ENCODE measurements around the gene GLI3.
A peak's percentile ranks its signal among the peaks of the same experiment; 100 is the strongest.

The GLI3 gene

DNA sequence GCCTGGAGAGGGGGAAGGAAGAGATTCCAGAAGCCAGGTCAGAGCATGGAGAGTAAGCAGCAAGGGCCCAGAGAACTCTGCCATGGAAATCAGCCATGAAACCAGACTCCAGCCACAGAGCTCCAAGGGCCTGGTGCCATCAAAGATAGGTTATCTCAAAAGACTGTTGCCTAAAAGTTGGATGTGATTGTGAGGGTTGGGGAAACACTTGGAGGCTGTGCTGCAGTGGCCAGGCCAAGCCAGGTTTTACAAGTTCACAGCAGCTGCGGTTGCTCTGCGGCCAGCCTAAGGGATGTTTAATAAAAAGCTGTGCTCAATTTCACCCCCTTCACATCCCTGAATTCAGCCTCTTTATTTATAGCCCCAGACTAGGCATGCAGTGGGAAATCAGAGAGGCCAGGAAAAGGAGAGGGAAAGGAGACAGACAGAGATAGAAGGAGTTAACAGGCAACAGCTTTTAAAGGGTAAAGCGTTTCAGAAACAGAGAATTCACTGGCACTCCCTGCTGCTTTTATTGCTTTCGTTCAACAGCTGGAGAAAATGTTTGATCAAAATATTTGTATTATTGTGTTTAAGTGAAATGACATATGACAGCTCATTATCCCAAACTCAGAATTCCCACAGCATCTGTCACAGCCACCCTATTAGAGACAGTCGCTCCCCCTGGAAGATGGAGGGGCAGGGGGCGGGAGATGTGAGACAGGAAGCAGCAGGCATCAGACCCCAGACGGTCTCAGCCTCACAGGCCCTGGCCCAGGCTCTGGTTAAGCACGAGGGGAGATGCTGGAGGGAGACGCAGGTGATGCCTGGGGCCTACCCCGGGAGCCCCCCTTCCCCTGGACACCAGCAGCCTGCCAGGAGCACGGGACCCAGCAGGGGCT is 140.1 kb downstream of the GLI3 start:
- peak; percentile 74 for DNase-seq (ENCODE audit: low read depth)
- H3K4me3 ChIP-seq (ENCODE audit: low read length), result no peak overlapping the region
- no peak for TF ChIP-seq CTCF (conservative IDR thresholded peaks at IDR 0.05; ENCODE audit: low read length)

- no peak overlapping the region for H3K4me3 ChIP-seq (ENCODE audit: low read length)
- no peak for DNase-seq (ENCODE audit: low read depth)
- no peak for TF ChIP-seq CTCF (conservative IDR thresholded peaks at IDR 0.05; ENCODE audit: low read length)
Observed at GRCh38 chr7:42096268-42096667, 140.7 kb downstream of the GLI3 start.

- no peak for TF ChIP-seq CTCF (conservative IDR thresholded peaks at IDR 0.05; ENCODE audit: low read length)
- DNase-seq (ENCODE audit: low read depth), result no peak
- no peak overlapping the region for H3K4me3 ChIP-seq (ENCODE audit: low read length)
Observed at GRCh38 chr7:42095791-42096190, 141.2 kb downstream of the GLI3 start.

- TF ChIP-seq CTCF (conservative IDR thresholded peaks at IDR 0.05; ENCODE audit: low read length), result no peak
- peak; percentile 27 for DNase-seq (ENCODE audit: low read depth)
Observed at GRCh38 chr7:42093349-42093905, 143.6 kb downstream of the GLI3 start.

GRCh38 chr7:42091461-42092291 is 145.3 kb downstream of the GLI3 start:
- H3K4me3 ChIP-seq (ENCODE audit: low read length), result no peak overlapping the region
- no peak for TF ChIP-seq CTCF (conservative IDR thresholded peaks at IDR 0.05; ENCODE audit: low read length)
- DNase-seq (ENCODE audit: low read depth), result no peak

More at GRCh38 chr7:42093349-42093905, 143.6 kb downstream of the GLI3 start:
- H3K4me3 ChIP-seq (ENCODE audit: low read length), result no peak overlapping the region

DNA sequence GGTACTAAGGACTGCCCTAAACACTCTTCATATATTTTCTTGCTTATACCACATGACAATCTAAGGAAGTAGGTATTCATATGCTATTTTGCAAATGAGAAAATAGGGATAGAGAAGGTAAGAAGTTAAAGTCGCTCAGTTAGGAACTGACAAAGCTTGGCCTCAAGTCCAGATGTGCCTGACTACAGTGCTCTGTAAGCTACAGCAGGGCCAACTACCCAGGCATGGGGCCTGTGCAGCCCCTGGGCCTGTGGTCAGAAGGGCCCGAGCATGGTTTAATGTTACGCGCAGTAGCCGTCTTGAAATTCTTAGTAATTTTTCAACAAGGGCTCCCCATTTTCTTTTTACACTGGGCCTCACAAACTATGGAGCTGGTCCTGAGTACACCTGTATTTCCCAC is 146.2 kb downstream of the GLI3 start:
- no peak for TF ChIP-seq CTCF (conservative IDR thresholded peaks at IDR 0.05; ENCODE audit: low read length)
- DNase-seq (ENCODE audit: low read depth), result no peak
- no peak overlapping the region for H3K4me3 ChIP-seq (ENCODE audit: low read length)
